ENCODE results near the gene TANK.

DNA sequence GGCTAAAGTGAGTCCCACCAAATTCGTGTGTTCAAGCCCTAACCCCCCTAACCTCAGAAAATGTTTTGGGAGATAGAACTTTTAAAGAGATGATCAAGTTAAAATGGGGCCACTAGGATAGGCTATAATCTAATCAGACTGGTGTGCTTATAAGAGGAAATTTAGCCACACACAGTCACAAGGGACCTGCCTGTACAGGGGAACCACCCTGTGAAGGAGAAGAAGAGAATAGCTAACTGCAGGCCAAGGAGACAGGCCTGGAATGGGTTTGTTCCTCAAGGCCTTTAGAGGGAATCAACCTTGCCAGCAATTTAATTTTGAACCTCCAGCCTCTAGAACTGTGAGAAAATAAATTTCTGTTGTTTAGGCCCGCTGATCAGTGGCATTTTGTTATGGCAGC lies 36.0 kb upstream of the TANK start:
- TF ChIP-seq EZH2 (IDR thresholded peaks at IDR 0.05; ENCODE audit: borderline replicate concordance, low read depth, low read length, poor library complexity, severe bottlenecking): no peak
- TF ChIP-seq, protein P1, sequence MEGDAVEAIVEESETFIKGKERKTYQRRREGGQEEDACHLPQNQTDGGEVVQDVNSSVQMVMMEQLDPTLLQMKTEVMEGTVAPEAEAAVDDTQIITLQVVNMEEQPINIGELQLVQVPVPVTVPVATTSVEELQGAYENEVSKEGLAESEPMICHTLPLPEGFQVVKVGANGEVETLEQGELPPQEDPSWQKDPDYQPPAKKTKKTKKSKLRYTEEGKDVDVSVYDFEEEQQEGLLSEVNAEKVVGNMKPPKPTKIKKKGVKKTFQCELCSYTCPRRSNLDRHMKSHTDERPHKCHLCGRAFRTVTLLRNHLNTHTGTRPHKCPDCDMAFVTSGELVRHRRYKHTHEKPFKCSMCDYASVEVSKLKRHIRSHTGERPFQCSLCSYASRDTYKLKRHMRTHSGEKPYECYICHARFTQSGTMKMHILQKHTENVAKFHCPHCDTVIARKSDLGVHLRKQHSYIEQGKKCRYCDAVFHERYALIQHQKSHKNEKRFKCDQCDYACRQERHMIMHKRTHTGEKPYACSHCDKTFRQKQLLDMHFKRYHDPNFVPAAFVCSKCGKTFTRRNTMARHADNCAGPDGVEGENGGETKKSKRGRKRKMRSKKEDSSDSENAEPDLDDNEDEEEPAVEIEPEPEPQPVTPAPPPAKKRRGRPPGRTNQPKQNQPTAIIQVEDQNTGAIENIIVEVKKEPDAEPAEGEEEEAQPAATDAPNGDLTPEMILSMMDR (conservative IDR thresholded peaks at IDR 0.05; ENCODE audit: low read depth, low read length): no peak
